Mucosa of rectum (tissue), 2 donors: ENCODE results near the gene PPP1R37.

ENCODE experiments used
- H3K27ac ChIP-seq, 2 donors: one replicate each; pipeline ENCODE4 v1.7.0; 2013; ENCODE audit warnings: inconsistent platforms in 2 of 2, low read depth in 2 of 2, low read length in 2 of 2
- H3K27me3 ChIP-seq, 2 donors: one replicate each; pipeline ENCODE4 v1.7.0; 2013; ENCODE audit warnings: low read length in 2 of 2; ENCODE audit not compliant: control insufficient read depth in 2 of 2, insufficient read depth in 2 of 2
- H3K36me3 ChIP-seq, 2 donors: one replicate each; pipeline ENCODE4 v1.7.0; 2013; ENCODE audit warnings: low read length in 2 of 2; ENCODE audit not compliant: control insufficient read depth in 2 of 2, insufficient read depth in 2 of 2
- H3K4me1 ChIP-seq, 2 donors: one replicate each; pipeline ENCODE4 v1.7.0; 2013; ENCODE audit warnings: low read length in 2 of 2, mild to moderate bottlenecking in 1 of 2; ENCODE audit not compliant: control insufficient read depth in 2 of 2, insufficient read depth in 2 of 2
- H3K4me3 ChIP-seq, 2 donors: one replicate each; pipeline ENCODE4 v1.7.0; 2013; ENCODE audit warnings: low read length in 2 of 2
- H3K9ac ChIP-seq, 2 donors: one replicate each; pipeline ENCODE4 v1.7.0; 2013; ENCODE audit warnings: low read length in 2 of 2, low read depth in 1 of 2, mild to moderate bottlenecking in 1 of 2
- H3K9me3 ChIP-seq, 2 donors: one replicate each; pipeline ENCODE4 v1.7.0; 2013; ENCODE audit warnings: low read length in 2 of 2; ENCODE audit not compliant: control insufficient read depth in 2 of 2
- donor health status: healthy.
- donor health status: Normal muscosa, but diverticular disease.

Gene PPP1R37

DNA sequence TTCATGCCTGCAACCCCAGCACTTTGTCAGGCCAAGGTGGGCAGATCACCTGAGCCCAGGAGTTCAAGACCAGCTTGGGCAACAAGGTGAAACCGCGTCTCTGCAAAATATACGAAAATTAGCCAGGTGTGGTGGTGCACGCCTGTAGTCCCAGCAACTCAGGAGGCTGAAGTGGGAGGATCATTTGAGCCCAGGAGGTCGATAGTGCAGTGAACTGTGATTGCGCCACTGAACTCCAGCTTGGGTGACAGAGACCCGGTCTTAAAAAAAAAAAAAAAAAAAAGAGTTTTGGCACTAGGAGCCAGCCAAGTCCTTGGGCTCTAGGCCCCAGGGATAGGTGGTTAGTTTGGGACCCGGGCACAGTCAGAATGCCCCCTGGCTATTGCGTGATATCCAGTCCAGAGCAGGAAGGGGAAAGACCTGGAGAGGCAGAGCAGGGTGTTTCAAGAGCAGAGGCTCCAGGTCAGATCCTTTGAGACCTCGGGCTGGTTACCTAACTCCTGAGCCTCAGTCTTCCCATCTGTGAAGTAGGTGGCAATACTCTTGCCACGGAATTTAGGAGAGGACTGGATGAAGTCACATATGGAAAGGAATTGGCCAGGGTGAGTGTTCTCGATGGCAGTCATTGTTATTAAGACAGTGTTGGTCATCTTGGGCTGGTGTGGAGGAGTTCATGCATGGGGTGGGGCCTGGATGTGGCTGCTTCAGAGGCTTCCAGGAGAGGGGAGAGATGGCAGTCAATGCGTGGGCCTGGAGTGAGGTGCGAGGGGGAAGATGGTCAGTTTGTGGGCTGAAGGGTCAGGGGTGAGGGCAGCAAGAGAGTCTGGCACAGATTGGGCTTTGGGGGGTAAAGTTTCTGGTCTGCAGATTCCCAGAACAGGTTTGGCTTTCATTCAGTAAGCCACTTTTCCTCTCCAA, 2.8 kb downstream of the PPP1R37 start:
- no peaks in the 10 kb centered on the region for H3K9me3 ChIP-seq
- H3K4me1 ChIP-seq = peaks cover 33 to 40% of the 10 kb centered on the region in 2 donors
- H3K27me3 ChIP-seq = no peaks in the 10 kb centered on the region
- H3K9ac ChIP-seq = no peak overlapping the region
- H3K36me3 ChIP-seq = peaks cover 0 to 2% of the 10 kb centered on the region in 2 donors
- no peak overlapping the region for H3K27ac ChIP-seq
- H3K4me3 ChIP-seq = no peak overlapping the region

DNA sequence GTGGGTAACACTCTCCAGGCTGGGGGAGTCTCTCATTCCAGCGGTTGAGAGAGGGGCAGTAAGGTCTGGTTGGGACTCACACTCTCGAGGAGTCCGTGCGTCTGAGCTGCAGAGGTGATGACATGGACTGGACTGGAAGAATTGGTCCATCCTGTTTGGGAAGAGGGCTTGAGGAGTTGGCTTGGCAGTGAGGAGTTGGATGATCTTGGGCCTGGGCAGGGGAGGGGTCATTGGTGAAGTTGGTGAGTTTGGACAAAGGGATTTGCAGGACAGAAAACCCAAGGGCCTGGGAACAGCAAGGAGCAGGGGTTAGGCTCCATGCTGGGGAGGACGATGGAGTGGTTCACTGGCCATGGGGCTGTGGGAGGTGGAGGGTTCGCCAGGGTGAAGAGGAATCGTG, 3.7 kb downstream of the PPP1R37 start:
- Histone ChIP-seq H3K27ac (no peak overlapping the region), H3K36me3 (peaks cover 0 to 2% of the 10 kb centered on the region in 2 donors), H3K9ac (no peak overlapping the region), H3K9me3 (no peaks in the 10 kb centered on the region), H3K4me1 (peaks cover 37 to 44% of the 10 kb centered on the region in 2 donors), H3K27me3 (no peaks in the 10 kb centered on the region), H3K4me3 (no peak overlapping the region)

DNA sequence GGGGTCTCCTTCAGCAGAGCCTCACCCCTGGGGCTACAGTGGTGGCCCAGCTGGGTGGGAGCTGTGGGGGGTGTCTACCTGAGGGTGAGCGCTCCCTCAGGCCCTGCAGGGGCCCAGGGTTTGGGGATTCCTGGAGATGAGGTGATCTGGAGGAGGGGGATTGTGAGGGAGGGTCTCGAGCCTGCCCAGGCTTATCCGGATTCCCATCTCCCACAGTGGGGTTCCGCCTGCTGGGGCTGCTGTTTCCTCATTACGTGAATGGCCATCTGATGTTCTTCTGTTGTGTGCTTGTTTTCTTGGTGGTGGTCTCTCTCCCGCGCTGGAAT, 4.4 kb downstream of the PPP1R37 start:
- H3K27ac ChIP-seq = peak overlapping the region in 1 of 2 donors; percentile 32
- peaks cover 41 to 43% of the 10 kb centered on the region in 2 donors for H3K4me1 ChIP-seq
- H3K27me3 ChIP-seq = no peaks in the 10 kb centered on the region
- H3K36me3 ChIP-seq = peaks cover 0 to 2% of the 10 kb centered on the region in 2 donors
- no peak overlapping the region for H3K4me3 ChIP-seq
- no peak overlapping the region for H3K9ac ChIP-seq
- H3K9me3 ChIP-seq = no peaks in the 10 kb centered on the region

DNA sequence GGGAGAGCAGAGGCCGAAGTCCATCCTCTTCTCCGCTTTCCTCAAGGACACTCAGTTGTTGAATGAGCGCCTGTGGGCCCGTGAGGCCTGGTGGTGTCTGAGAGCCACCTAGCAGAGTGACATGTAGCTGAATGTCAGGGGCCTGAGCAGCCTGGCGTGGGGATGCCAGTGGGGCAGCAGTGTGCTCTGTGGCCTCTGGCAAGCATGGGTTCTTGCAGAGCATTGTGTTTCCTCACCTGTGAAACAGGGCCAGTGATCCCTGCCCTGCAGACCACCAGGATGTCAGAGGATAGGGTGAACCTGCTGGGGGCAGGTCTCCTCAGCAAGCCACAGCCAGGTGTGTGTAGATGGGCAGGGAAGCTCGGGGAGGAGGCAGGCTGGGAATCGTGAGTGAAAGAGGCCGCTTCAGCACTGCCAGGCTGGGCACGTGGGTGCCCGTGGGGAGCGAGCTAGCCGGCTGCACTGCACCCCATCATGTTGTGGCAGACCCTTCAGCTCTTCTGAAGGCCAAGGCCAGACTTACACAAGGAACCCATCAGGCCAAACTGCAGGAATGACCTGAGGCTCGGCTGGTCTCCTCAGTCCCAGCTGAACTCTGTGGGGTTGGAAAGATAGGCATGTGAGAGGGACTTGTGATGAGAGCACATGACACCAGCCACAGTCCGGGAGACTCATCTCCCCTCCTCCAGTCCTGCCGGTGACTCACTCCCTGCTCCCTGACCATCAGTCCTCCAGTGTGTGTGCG, 5.0 kb downstream of the PPP1R37 start:
- peak overlapping the region in 1 of 2 donors; percentile 8 for H3K4me3 ChIP-seq

DNA sequence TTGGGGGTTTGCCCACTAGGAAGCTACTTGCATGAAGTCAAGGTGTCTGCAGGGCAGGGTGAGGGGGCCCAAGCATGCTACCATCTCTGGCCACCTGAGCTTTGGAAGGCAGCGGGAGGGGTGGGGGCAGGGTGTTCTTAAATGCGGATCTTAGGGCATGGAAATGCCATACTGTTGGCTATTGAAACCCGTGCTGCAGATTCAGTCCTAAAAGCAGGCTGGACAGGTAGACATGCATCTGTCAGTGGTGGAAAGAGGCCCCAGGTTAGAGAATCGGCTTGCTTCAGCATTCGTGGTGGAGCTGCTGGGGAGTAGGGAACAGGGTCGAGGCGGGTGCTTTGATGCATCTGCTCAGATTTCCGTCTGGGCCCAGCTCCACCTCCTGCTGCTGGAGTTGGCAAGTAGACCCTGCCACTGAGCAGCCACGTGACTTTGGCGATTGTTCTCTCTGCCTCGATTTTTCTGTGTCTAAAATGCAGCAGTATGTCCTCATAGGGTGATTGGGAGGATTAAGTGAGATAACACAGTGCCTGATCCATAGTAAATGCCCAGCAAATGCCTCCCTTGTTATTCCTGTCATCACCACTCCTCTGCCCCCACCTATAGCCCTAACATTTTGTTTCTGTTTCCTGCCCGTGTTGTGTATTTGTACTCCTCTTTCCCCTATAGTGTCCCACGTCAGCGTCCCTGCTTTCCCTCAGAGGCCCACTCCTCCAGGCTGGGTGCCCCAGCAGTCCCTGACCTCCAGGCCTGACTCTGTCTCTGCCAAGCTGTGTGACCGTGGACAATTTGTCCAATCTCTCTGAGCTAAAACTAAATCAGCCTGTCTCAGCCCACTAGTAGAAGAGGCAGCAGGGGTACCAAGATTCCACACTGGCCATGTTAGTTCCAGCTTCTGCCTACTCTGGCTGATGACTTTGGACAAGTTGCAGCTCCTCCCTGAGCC, 5.8 kb downstream of the PPP1R37 start:
- no peak overlapping the region for H3K4me3 ChIP-seq
- peaks cover 0 to 2% of the 10 kb centered on the region in 2 donors for H3K36me3 ChIP-seq
- peaks cover 44 to 49% of the 10 kb centered on the region in 2 donors for H3K4me1 ChIP-seq
- H3K27ac ChIP-seq = peak overlapping the region in 1 of 2 donors; percentile 16
- H3K9me3 ChIP-seq = no peaks in the 10 kb centered on the region
- no peaks in the 10 kb centered on the region for H3K27me3 ChIP-seq
- H3K9ac ChIP-seq = no peak overlapping the region

More for the DNA sequence above, 5.0 kb downstream of the PPP1R37 start:
- Histone ChIP-seq H3K9me3 (no peaks in the 10 kb centered on the region), H3K36me3 (peaks cover 0 to 2% of the 10 kb centered on the region in 2 donors), H3K4me1 (peaks cover 40 to 46% of the 10 kb centered on the region in 2 donors), H3K27ac (peak overlapping the region; percentile 32 to 34), H3K9ac (peak overlapping the region in 1 of 2 donors; percentile 15), H3K27me3 (no peaks in the 10 kb centered on the region)

DNA sequence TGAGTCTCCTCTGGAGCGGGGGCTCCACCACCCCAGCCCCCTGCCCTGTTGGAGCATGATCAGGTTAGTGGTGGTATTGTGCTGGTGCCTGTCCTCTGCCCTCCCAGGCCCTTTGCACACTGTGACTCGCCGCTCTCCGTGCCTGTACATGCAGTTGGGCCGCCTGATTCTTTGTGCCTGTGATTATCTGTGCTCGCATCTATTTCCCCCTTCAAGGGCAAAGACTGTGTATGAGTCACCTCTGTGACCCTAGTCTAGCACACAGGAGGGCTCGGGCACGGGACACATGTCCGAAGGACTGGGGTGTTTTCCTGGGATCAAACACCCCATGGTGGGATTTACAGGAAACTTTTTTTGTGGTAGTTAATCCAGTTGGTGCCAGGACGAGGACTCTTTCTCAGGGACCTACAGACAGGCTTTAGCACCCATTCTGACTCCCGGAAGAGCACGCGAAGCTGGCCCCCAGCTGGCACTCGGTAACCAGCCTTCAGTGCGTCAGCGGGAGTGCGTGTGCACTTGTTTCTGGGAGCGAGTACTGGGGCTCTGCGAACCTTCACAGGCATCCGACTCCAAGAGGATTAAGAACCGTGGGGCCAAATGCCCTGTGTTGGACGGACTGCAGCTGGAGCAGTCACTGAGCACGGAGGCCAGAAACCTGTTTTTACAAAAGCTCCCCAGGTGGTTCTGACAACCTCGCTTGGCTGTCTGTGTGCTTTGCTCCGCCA, 6.7 kb downstream of the PPP1R37 start:
- Histone ChIP-seq H3K9ac (no peak overlapping the region), H3K9me3 (no peaks in the 10 kb centered on the region), H3K4me3 (no peak overlapping the region), H3K4me1 (peaks cover 46 to 50% of the 10 kb centered on the region in 2 donors), H3K27me3 (no peaks in the 10 kb centered on the region), H3K27ac (peak overlapping the region in 1 of 2 donors; percentile 13), H3K36me3 (peaks cover 0 to 2% of the 10 kb centered on the region in 2 donors)

DNA sequence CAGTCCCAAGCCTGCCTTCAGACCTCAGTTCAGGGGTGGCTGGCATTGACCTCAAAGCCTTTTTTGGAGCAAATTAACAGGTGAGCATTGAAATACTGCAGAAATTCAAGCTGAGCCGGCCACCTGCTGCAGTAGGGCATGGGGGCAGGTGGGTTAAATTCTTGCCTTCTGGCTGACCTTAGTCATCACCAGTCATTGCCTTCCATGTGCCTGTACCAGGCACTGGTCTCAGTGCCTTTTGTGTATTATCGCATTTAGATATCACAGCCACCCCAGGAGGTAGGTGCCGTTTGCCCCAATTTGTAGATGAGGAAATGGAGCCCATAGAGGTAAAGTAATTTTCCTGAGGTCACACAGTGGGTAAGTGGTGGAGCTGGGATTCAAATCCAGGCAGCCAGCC, 7.2 kb downstream of the PPP1R37 start:
- peak overlapping the region in 1 of 2 donors; percentile 13 for H3K27ac ChIP-seq
- peak overlapping the region in 1 of 2 donors; percentile 44 for H3K9ac ChIP-seq
- H3K9me3 ChIP-seq = no peaks in the 10 kb centered on the region
- no peak overlapping the region for H3K4me3 ChIP-seq
- no peaks in the 10 kb centered on the region for H3K27me3 ChIP-seq
- H3K4me1 ChIP-seq = peaks cover 48 to 51% of the 10 kb centered on the region in 2 donors
- H3K36me3 ChIP-seq = peaks cover 0 to 2% of the 10 kb centered on the region in 2 donors

DNA sequence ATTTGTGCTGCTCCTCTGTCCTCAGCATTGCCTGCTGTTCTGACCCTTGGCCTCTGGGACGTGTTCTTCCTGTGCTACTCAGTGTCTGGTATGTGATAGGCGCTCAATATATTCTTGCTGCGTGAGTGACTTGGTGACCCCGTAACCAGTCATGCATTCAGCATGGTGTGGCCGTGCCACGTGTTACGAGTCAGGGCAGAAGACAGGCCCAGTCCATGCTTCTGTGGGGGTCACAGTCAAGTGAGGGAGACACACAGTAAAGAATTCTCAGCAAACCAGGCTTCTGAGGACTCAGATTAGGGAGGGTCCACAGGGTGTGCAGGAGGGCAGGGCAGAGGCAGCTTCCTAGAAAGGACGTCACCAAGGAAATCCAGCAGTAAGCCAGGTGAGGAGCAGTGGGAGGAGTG, 7.9 kb downstream of the PPP1R37 start:
- H3K9me3 ChIP-seq = no peaks in the 10 kb centered on the region
- no peaks in the 10 kb centered on the region for H3K27me3 ChIP-seq
- peaks cover 0 to 2% of the 10 kb centered on the region in 2 donors for H3K36me3 ChIP-seq
- H3K4me3 ChIP-seq = no peak overlapping the region
- H3K4me1 ChIP-seq = peaks cover 47 to 49% of the 10 kb centered on the region in 2 donors
- H3K9ac ChIP-seq = peak overlapping the region; percentile 41 to 44
- H3K27ac ChIP-seq = peak overlapping the region; percentile 46 to 75

DNA sequence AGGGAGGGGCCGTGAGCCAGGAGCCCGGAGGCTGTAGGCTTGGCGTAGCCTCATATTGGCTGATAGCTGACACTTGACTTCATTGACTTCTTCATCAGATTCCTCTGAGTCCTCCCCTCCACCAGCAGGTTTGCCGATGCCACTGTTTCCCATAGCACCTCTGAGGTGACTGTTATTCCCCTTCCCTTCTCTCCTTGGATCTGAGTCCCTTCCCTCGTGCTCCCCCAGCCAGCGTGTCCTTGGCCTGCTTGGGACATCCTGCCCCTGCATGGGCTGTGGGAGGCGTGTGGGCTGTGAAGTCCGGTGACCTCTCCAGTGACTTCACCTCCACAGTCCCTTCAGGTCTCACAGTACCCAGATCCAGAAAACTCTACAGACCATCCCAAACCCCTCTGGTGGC, 8.8 kb downstream of the PPP1R37 start:
- no peak overlapping the region for H3K4me3 ChIP-seq
- peaks cover 0 to under 1% of the 10 kb centered on the region in 2 donors for H3K36me3 ChIP-seq
- no peaks in the 10 kb centered on the region for H3K27me3 ChIP-seq
- H3K27ac ChIP-seq = peak overlapping the region in 1 of 2 donors; percentile 75
- H3K9me3 ChIP-seq = no peaks in the 10 kb centered on the region
- peaks cover 45% of the 10 kb centered on the region in 2 donors for H3K4me1 ChIP-seq
- H3K9ac ChIP-seq = no peak overlapping the region
